IMR-90 (cell line): Measurements from ENCODE around the gene ISG20. TPM values are rescaled to one million over a fixed set of nuclear protein-coding genes. Genes with fewer than 3 reads are reported as not detected.

Source experiments
- ATAC-seq: fragments of 200-7000 bp; cut with Tn5 transposase; 2 replicates; pipeline ENCODE4 v1.9.1; 2020; ENCODE audit warnings: low read depth, mild to moderate bottlenecking, moderate library complexity
- BruUV-seq: library from RNA; stranded (reverse); fragments of 400-500 nt; replicated peaks from 2 replicates; lab custom pipeline; 2021; lab: Mats Ljungman, UMichigan
- CTCF ChIA-PET: fragments of 300-600 bp; formaldehyde crosslinking; extraction: SDS; loops from one replicate; lab custom pipeline; 2021; ENCODE audit warnings: antibody characterized with exemption; lab: Yijun Ruan, JAX
- POLR2A ChIA-PET: fragments of 300-600 bp; sonication (Branson Sonifier 250); formaldehyde crosslinking; loops from one replicate; lab custom pipeline; 2022; ENCODE audit warnings: antibody characterized with exemption; ENCODE audit not compliant: unreplicated experiment; lab: Charles Lee
- DNase-seq: peaks from one replicate; pipeline ENCODE4 v3.0.0; 2013
- H2AFZ ChIP-seq: replicated peaks from 2 replicates; pipeline ENCODE3; 2013; ENCODE audit warnings: low read length, mild to moderate bottlenecking; ENCODE audit not compliant: poor library complexity
- H2AK5ac ChIP-seq: 2 replicates; pipeline ENCODE4 v1.6.1; 2013; ENCODE audit warnings: low read depth, low read length, inconsistent platforms
- H2AK9ac ChIP-seq: replicated peaks from 2 replicates; pipeline ENCODE3; 2013; ENCODE audit warnings: mild to moderate bottlenecking, low read depth, low read length, moderate library complexity; ENCODE audit not compliant: poor library complexity
- H2BK120ac ChIP-seq: 2 replicates; pipeline ENCODE4 v1.6.1; 2013; ENCODE audit warnings: low read depth, low read length, inconsistent platforms
- H2BK15ac ChIP-seq: 3 replicates; pipeline ENCODE4 v1.6.1; 2013; ENCODE audit warnings: low read depth, low read length, inconsistent platforms
- H2BK20ac ChIP-seq: 2 replicates; pipeline ENCODE4 v1.6.1; 2013; ENCODE audit warnings: low read depth, mild to moderate bottlenecking, inconsistent platforms, low read length, moderate library complexity
- H2BK5ac ChIP-seq: 2 replicates; pipeline ENCODE4 v1.6.1; 2013; ENCODE audit warnings: mild to moderate bottlenecking, low read depth, low read length, inconsistent platforms; ENCODE audit not compliant: poor library complexity, severe bottlenecking
- H3K14ac ChIP-seq: replicated peaks from 2 replicates; pipeline ENCODE4 v1.6.1; 2013; ENCODE audit warnings: low read depth, low read length, inconsistent platforms
- H3K18ac ChIP-seq: 2 replicates; pipeline ENCODE4 v1.6.1; 2013; ENCODE audit warnings: low read depth, low read length, control low read depth
- H3K23ac ChIP-seq: 2 replicates; pipeline ENCODE4 v1.6.1; 2013; ENCODE audit warnings: low read depth, low read length, inconsistent platforms
- H3K27ac ChIP-seq: 2 replicates; pipeline ENCODE4 v1.5.1; 2013; ENCODE audit warnings: mild to moderate bottlenecking, control low read depth, low read length; ENCODE audit not compliant: insufficient read depth
- H3K27me3 ChIP-seq: 2 replicates; pipeline ENCODE4 v1.6.1; 2013; ENCODE audit warnings: low read length; ENCODE audit not compliant: control insufficient read depth, insufficient read depth
- H3K36me3 ChIP-seq: 2 replicates; pipeline ENCODE4 v1.6.1; 2013; ENCODE audit warnings: low read length, mixed read lengths; ENCODE audit not compliant: control insufficient read depth, insufficient read depth
- H3K4ac ChIP-seq: 2 replicates; pipeline ENCODE4 v1.6.1; 2013; ENCODE audit warnings: low read depth, low read length, inconsistent platforms
- H3K4me1 ChIP-seq: 2 replicates; pipeline ENCODE4 v1.6.1; 2013; ENCODE audit warnings: low read length, mixed read lengths; ENCODE audit not compliant: control insufficient read depth, insufficient read depth
- H3K4me2 ChIP-seq: 2 replicates; pipeline ENCODE4 v1.6.1; 2013; ENCODE audit warnings: low read depth, mild to moderate bottlenecking, control low read depth, low read length, moderate library complexity
- H3K4me3 ChIP-seq: 2 replicates; pipeline ENCODE4 v1.5.1; 2013; ENCODE audit warnings: low read depth, mild to moderate bottlenecking, control low read depth, low read length, moderate library complexity; ENCODE audit not compliant: insufficient read depth
- H3K56ac ChIP-seq: 2 replicates; pipeline ENCODE4 v1.6.1; 2013; ENCODE audit warnings: low read length, inconsistent platforms; ENCODE audit not compliant: insufficient read depth; ENCODE audit errors: extremely low read depth
- H3K79me1 ChIP-seq, 2 experiments: 2 replicates each; pipeline ENCODE4 v1.6.1; 2013; ENCODE audit warnings: low read length in 2 of 2, inconsistent platforms in 1 of 2, low read depth in 1 of 2
- H3K9ac ChIP-seq: 2 replicates; pipeline ENCODE4 v1.6.1; 2013; ENCODE audit warnings: low read depth, low read length, control low read depth
- H3K9me1 ChIP-seq: 2 replicates; pipeline ENCODE4 v1.6.1; 2013; ENCODE audit warnings: low read length, inconsistent platforms; ENCODE audit not compliant: insufficient read depth
- H3K9me3 ChIP-seq: 2 replicates; pipeline ENCODE4 v1.6.1; 2013; ENCODE audit warnings: low read length; ENCODE audit not compliant: control insufficient read depth, insufficient read depth
- H4K20me1 ChIP-seq: 2 replicates; pipeline ENCODE4 v1.6.1; 2013; ENCODE audit warnings: low read length, inconsistent platforms; ENCODE audit not compliant: insufficient read depth
- H4K5ac ChIP-seq: 2 replicates; pipeline ENCODE4 v1.6.1; 2013; ENCODE audit warnings: mild to moderate bottlenecking, low read depth, low read length, control low read depth
- H4K8ac ChIP-seq, 2 experiments: 2 replicates each; pipeline ENCODE4 v1.6.1; 2013; ENCODE audit warnings: low read depth in 2 of 2, low read length in 2 of 2, control low read depth in 1 of 2, inconsistent platforms in 1 of 2
- H4K91ac ChIP-seq: 2 replicates; pipeline ENCODE4 v1.6.1; 2013; ENCODE audit warnings: low read depth, low read length, inconsistent platforms; ENCODE audit not compliant: insufficient read depth
- BHLHE40 ChIP-seq: fragments of 150-350 bp; IDR thresholded peaks from 2 replicates; pipeline ENCODE4 v1.6.1; 2016; ENCODE audit warnings: mild to moderate bottlenecking, low read depth, low read length
- CEBPB ChIP-seq: IDR thresholded peaks from 2 replicates; pipeline ENCODE4 v1.6.1; 2012; ENCODE audit warnings: low read depth, low read length, improper control_type of control experiment
- CHD1 ChIP-seq: IDR thresholded peaks from 2 replicates; pipeline ENCODE4 v1.6.1; 2012; ENCODE audit warnings: low read depth, low read length, improper control_type of control experiment
- CTCF ChIP-seq: conservative IDR thresholded peaks from 2 replicates; pipeline ENCODE4 v1.5.1; 2012; ENCODE audit warnings: mild to moderate bottlenecking, low read depth, low read length, improper control_type of control experiment
- ELK1 ChIP-seq: fragments of 150-350 bp; IDR thresholded peaks from 2 replicates; pipeline ENCODE4 v1.6.1; 2016; ENCODE audit warnings: low read depth, mild to moderate bottlenecking, low read length, moderate library complexity, borderline replicate concordance
- FOS ChIP-seq: fragments of 150-350 bp; IDR thresholded peaks from 2 replicates; pipeline ENCODE4 v1.6.1; 2016; ENCODE audit warnings: low read depth, low read length
- MAFK ChIP-seq: IDR thresholded peaks from 2 replicates; pipeline ENCODE4 v1.6.1; 2012; ENCODE audit warnings: low read depth, low read length, improper control_type of control experiment
- MAZ ChIP-seq: IDR thresholded peaks from 2 replicates; pipeline ENCODE4 v1.6.1; 2012; ENCODE audit warnings: low read depth, mild to moderate bottlenecking, low read length, improper control_type of control experiment, moderate library complexity, borderline replicate concordance
- NFE2L2 ChIP-seq: fragments of 150-350 bp; IDR thresholded peaks from 2 replicates; pipeline ENCODE4 v1.6.1; 2016; ENCODE audit warnings: low read depth, mild to moderate bottlenecking, low read length
- POLR2A ChIP-seq: IDR thresholded peaks from 2 replicates; pipeline ENCODE4 v1.6.1; 2012; ENCODE audit warnings: mild to moderate bottlenecking, low read depth, low read length
- RAD21 ChIP-seq: IDR thresholded peaks from 2 replicates; pipeline ENCODE4 v1.6.1; 2012; ENCODE audit warnings: low read length, improper control_type of control experiment
- RFX5 ChIP-seq: IDR thresholded peaks from 2 replicates; pipeline ENCODE4 v1.8.0; 2012; ENCODE audit warnings: low read depth, mild to moderate bottlenecking, low read length, moderate library complexity
- SMC3 ChIP-seq: fragments of 150-350 bp; IDR thresholded peaks from 2 replicates; pipeline ENCODE4 v1.6.1; 2016; ENCODE audit warnings: low read depth, mild to moderate bottlenecking, antibody characterized with exemption, low read length, moderate library complexity
- USF2 ChIP-seq: fragments of 150-350 bp; IDR thresholded peaks from 2 replicates; pipeline ENCODE4 v1.6.1; 2017; ENCODE audit warnings: mild to moderate bottlenecking, antibody characterized with exemption, low read length, low read depth
- WGBS, 2 experiments: methylation state at CpG; one replicate each; pipeline versions ENCODE4 v1.1.5 to v1.1.7; 2013; ENCODE audit warnings: missing lambda C conversion rate in 2 of 2; ENCODE audit not compliant: insufficient read length in 1 of 2; ENCODE audit errors: extremely low coverage in 2 of 2; 5-methylcytosine and 5-hydroxymethylcytosine counted together
- dilution Hi-C: fragments of 300-500 bp; cut with HindIII; formaldehyde crosslinking; loops from one replicate; pipeline ENCODE4 v1.14.3; 2018; ENCODE audit warnings: low sequenced_read_pairs; ENCODE audit not compliant: unreplicated experiment
- in situ Hi-C: fragments of 300-500 bp; cut with MboI; formaldehyde crosslinking; loops from 3 replicates; pipeline ENCODE4 v1.14.3; 2019; ENCODE audit warnings: low sequenced_read_pairs, inconsistent platforms, mixed read lengths
- intact Hi-C: fragments of 100-400 bp; cut with micrococcal nuclease; formaldehyde crosslinking; loops from 2 replicates; pipeline ENCODE4 v1.10.0; 2022
- polyA plus RNA-seq, 3 experiments: library from polyadenylated mRNA; depleted of rRNA; stranded (reverse); fragments of >200 nt; gene quantifications; 2 replicates each; pipeline ENCODE4 v1.2.3, GENCODE V29; 2012; ENCODE audit warnings: low replicate concordance in 1 of 3
- total RNA-seq: library from RNA; depleted of rRNA; stranded (reverse); fragments of >200 nt; gene quantifications from 2 replicates; pipeline ENCODE4 v1.2.3, GENCODE V29; 2012

ISG20 gene
- total and polyA plus RNA-seq, 2 of the 4 experiments (the other 2 are of a cell fraction), result 0.72 to 1.2 TPM

GRCh38 chr15:88697276-88697675 lies 58.5 kb downstream of the ISG20 start:
- Histone ChIP-seq H2AFZ (no peak overlapping the region), H3K9me1 (no peaks in the 10 kb centered on the region)

More at GRCh38 chr15:88697276-88697675, 58.5 kb downstream of the ISG20 start:
- H2BK120ac ChIP-seq, result no peak overlapping the region
- no TSS peak for BruUV-seq
- ChIA-PET CTCF (no interaction called here), POLR2A (interaction anchor here (1.0 kb wide), 1 partner anchor 13 kb away, joined by 4 read pairs; no protein-coding TSS in a partner anchor)
- WGBS, 2 experiments, result 40% methylated on average over 3 of the region's 9 CpGs; no CpG with 5 or more reads in 1 of the 2 experiments
- no peaks in the 10 kb centered on the region for H3K9me3 ChIP-seq
- H2AK5ac ChIP-seq, result no peak overlapping the region
- dilution Hi-C loops (no loop called here), in situ Hi-C loops (no loop called here), intact Hi-C loops (no loop called here)
- no peaks in the 10 kb centered on the region for H3K36me3 ChIP-seq
- H3K79me1 ChIP-seq, result no peaks in the 10 kb centered on the region
- no peak overlapping the region for H4K91ac ChIP-seq
- DNase-seq (no peak), ATAC-seq (no peak)
- H3K4ac ChIP-seq, result no peak overlapping the region
- H2BK5ac ChIP-seq, result no peak overlapping the region
- peaks cover 45% of the 10 kb centered on the region for H3K27me3 ChIP-seq
- H3K4me2 ChIP-seq, result no peak overlapping the region
- no peak overlapping the region for H2BK15ac ChIP-seq
- no peaks in the 10 kb centered on the region for H3K4me1 ChIP-seq
- no peak overlapping the region for H3K56ac ChIP-seq
- H3K9ac ChIP-seq, result no peak overlapping the region
- H3K14ac ChIP-seq, result no peak overlapping the region
- H4K5ac ChIP-seq, result no peak overlapping the region
- H3K18ac ChIP-seq, result no peak overlapping the region
- no peak overlapping the region for H2BK20ac ChIP-seq
- H4K20me1 ChIP-seq, result no peaks in the 10 kb centered on the region
- H3K27ac ChIP-seq, result no peak overlapping the region
- no peak overlapping the region for H3K23ac ChIP-seq
- no peak overlapping the region for H4K8ac ChIP-seq
- no peak overlapping the region for H2AK9ac ChIP-seq
- no peak for TF ChIP-seq MAFK
- TF ChIP-seq CEBPB, result no peak
- no peak for TF ChIP-seq POLR2A
- no peak for TF ChIP-seq MAZ
- no peak for TF ChIP-seq BHLHE40
- no peak for TF ChIP-seq CTCF
- no peak for TF ChIP-seq ELK1
- TF ChIP-seq SMC3, result no peak
- TF ChIP-seq RAD21, result no peak
- no peak for TF ChIP-seq NFE2L2
- TF ChIP-seq USF2, result no peak
- no peak for TF ChIP-seq FOS
- no peak for TF ChIP-seq CHD1
- TF ChIP-seq RFX5, result no peak
- H3K4me3 ChIP-seq, result no peak overlapping the region
